Neutrophil (primary cell): Measurements from ENCODE around the gene EEA1.

Experiments used
- H3K27ac ChIP-seq: fragments of 200-600 bp; sonication (generic); 2 replicates; pipeline ENCODE4 v1.5.1; 2016; ENCODE audit warnings: mild to moderate bottlenecking, moderate library complexity
- H3K27me3 ChIP-seq: fragments of 200-600 bp; sonication (generic); 2 replicates; pipeline ENCODE4 v1.6.0; 2016; ENCODE audit warnings: mild to moderate bottlenecking
- H3K36me3 ChIP-seq: fragments of 200-600 bp; sonication (generic); 2 replicates; pipeline ENCODE4 v1.5.1; 2017
- H3K4me1 ChIP-seq, 2 experiments: fragments of 200-600 bp in 1 of 2; sonication (generic) in 1 of 2; 1 replicate in 1 of 2; 2 replicates in 1 of 2; pipeline versions ENCODE4 v1.5.1 to v1.6.1; 2013 to 2016; ENCODE audit warnings: low read depth in 1 of 2, low read length in 1 of 2, mild to moderate bottlenecking in 1 of 2, moderate library complexity in 1 of 2; ENCODE audit not compliant: control insufficient read depth in 1 of 2, insufficient read depth in 1 of 2
- H3K4me3 ChIP-seq, 2 experiments: fragments of 200-600 bp in 1 of 2; sonication (generic) in 1 of 2; 1 replicate in 1 of 2; 2 replicates in 1 of 2; pipeline ENCODE4 v1.5.1; 2013 to 2016; ENCODE audit warnings: low read depth in 1 of 2, low read length in 1 of 2, mild to moderate bottlenecking in 1 of 2, moderate library complexity in 1 of 2
- H3K9me3 ChIP-seq: fragments of 200-600 bp; sonication (generic); 2 replicates; pipeline ENCODE4 v1.5.1; 2016
- CTCF ChIP-seq: fragments of 200-600 bp; sonication (generic); IDR thresholded peaks from 2 replicates; pipeline ENCODE4 v1.5.1; 2016; ENCODE audit warnings: antibody characterized with exemption

The EEA1 gene

GRCh38 chr12:92779902-92780301 is 149.2 kb downstream of the EEA1 start:
- H3K4me1 ChIP-seq = peaks cover 24 to 27% of the 10 kb centered on the region in 2 experiments
- no peak for TF ChIP-seq CTCF
- H3K4me3 ChIP-seq = no peak overlapping the region
- no peaks in the 10 kb centered on the region for H3K27me3 ChIP-seq
- no peaks in the 10 kb centered on the region for H3K9me3 ChIP-seq
- no peaks in the 10 kb centered on the region for H3K36me3 ChIP-seq
- peak overlapping the region; percentile 67 for H3K27ac ChIP-seq

DNA sequence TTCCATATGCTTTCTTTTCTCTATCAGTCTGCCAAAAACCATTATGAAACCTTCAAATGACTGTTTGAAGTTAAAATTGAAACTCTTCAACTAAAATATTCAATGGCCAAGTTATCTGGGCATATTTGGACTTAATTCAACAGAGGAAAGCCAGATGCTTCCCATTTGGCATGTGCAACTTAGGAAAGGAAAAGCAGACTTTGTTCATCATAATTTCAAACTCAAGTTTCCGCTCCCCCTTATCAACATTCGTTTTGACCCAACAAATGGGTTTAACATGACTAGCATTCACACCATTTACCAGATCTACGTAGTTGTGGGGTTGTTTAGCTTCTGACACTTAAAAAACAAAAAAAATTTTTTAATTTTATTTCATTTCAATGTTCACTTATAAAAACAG is 150.6 kb downstream of the EEA1 start:
- peak overlapping the region; percentile 67 for H3K27ac ChIP-seq
- H3K4me3 ChIP-seq = no peak overlapping the region
- H3K36me3 ChIP-seq = no peaks in the 10 kb centered on the region
- no peak for TF ChIP-seq CTCF
- H3K9me3 ChIP-seq = no peaks in the 10 kb centered on the region
- H3K4me1 ChIP-seq = peaks cover 24 to 27% of the 10 kb centered on the region in 2 experiments
- H3K27me3 ChIP-seq = no peaks in the 10 kb centered on the region

- TF ChIP-seq CTCF = no peak
- Histone ChIP-seq H3K36me3 (no peaks in the 10 kb centered on the region), H3K9me3 (no peaks in the 10 kb centered on the region), H3K27me3 (no peaks in the 10 kb centered on the region), H3K27ac (no peak overlapping the region), H3K4me3 (no peak overlapping the region), H3K4me1 (peaks cover 37 to 42% of the 10 kb centered on the region in 2 experiments)
Measured at GRCh38 chr12:92775416-92775815, 153.7 kb downstream of the EEA1 start.

- peaks cover 33 to 35% of the 10 kb centered on the region in 2 experiments for H3K4me1 ChIP-seq
- H3K9me3 ChIP-seq = no peaks in the 10 kb centered on the region
- no peaks in the 10 kb centered on the region for H3K27me3 ChIP-seq
- H3K4me3 ChIP-seq = peak overlapping the region in 1 of 2 experiments; percentile 16
- no peak for TF ChIP-seq CTCF
- H3K36me3 ChIP-seq = no peaks in the 10 kb centered on the region
- H3K27ac ChIP-seq = peak overlapping the region; percentile 73
Measured at GRCh38 chr12:92771001-92771400, 158.1 kb downstream of the EEA1 start.

DNA sequence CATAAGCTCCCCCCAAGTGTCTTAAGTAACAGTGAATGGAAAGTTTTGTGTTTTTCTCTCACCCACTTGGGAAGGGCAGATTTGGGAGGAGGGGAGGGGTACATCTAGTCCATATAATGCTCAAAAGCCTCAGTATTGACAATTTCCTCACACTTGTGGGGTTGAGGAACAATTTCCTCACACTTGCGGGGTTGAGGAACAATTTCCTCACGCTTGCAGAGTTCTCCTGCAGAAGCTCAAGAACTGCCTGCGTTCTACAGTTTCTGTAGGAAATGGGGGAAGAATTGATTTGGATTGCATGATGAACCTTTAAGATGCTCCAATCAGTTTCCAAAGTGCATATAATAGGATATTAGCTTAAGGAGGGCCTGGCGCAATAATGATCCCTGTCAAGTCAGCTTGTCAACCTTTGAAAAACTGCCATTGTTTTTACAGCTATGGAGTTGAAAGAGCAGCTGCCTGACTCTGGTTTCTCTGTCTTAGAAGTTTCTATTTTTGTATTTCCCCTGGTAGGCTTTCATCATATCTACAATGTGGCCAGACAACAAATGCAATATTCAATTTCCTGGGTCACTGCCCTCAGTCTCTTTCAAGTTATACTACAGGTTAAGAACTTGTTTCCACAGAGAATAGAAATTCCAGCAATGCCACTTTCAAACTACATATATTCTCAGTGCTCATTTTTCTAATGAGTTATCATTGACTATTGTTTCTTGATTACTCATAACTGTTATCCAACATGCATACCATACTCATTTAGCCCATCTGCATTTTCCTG is 159.8 kb downstream of the EEA1 start:
- TF ChIP-seq CTCF = no peak
- H3K36me3 ChIP-seq = no peaks in the 10 kb centered on the region
- H3K27me3 ChIP-seq = no peaks in the 10 kb centered on the region
- H3K27ac ChIP-seq = peak overlapping the region; percentile 61
- no peak overlapping the region for H3K4me3 ChIP-seq
- H3K4me1 ChIP-seq = peaks cover 33 to 35% of the 10 kb centered on the region in 2 experiments
- H3K9me3 ChIP-seq = no peaks in the 10 kb centered on the region
